AG04449 (cell line): Measurements from ENCODE around the gene RTN4R.

Source experiments
- CTCF ChIA-PET: fragments of 350-600 bp; formaldehyde crosslinking; extraction: SDS; loops from one replicate; lab custom pipeline; 2021; ENCODE audit warnings: antibody characterized with exemption; lab: Yijun Ruan, JAX
- POLR2A ChIA-PET: fragments of 400-600, 350-600 bp; formaldehyde crosslinking; extraction: SDS; loops from one replicate; lab custom pipeline; 2020; ENCODE audit warnings: antibody characterized with exemption, inconsistent platforms; lab: Yijun Ruan, JAX
- DNase-seq: peaks from one replicate; pipeline ENCODE4 v3.0.0-alpha.2; 2010; ENCODE audit warnings: low read depth, low spot score
- H3K4me3 ChIP-seq: 2 replicates; pipeline ENCODE4 v1.5.1; 2011; ENCODE audit warnings: low read depth, mild to moderate bottlenecking, control low read depth, low read length
- TF ChIP-seq, protein P1 (sequence below): IDR thresholded peaks from one replicate; pipeline ENCODE4 v1.5.1; 2011; ENCODE audit warnings: mild to moderate bottlenecking, moderate library complexity, low read length, control low read depth, inconsistent platforms; ENCODE audit not compliant: insufficient read depth; ENCODE audit errors: missing control alignments

RTN4R gene

GRCh38 chr22:20297414-20298109, 29.4 kb upstream of the RTN4R start:
- CTCF ChIA-PET = no interaction called here
- DNase-seq = no peak
- no peak overlapping the region for H3K4me3 ChIP-seq
- POLR2A ChIA-PET = no interaction called here
- TF ChIP-seq, protein P1, sequence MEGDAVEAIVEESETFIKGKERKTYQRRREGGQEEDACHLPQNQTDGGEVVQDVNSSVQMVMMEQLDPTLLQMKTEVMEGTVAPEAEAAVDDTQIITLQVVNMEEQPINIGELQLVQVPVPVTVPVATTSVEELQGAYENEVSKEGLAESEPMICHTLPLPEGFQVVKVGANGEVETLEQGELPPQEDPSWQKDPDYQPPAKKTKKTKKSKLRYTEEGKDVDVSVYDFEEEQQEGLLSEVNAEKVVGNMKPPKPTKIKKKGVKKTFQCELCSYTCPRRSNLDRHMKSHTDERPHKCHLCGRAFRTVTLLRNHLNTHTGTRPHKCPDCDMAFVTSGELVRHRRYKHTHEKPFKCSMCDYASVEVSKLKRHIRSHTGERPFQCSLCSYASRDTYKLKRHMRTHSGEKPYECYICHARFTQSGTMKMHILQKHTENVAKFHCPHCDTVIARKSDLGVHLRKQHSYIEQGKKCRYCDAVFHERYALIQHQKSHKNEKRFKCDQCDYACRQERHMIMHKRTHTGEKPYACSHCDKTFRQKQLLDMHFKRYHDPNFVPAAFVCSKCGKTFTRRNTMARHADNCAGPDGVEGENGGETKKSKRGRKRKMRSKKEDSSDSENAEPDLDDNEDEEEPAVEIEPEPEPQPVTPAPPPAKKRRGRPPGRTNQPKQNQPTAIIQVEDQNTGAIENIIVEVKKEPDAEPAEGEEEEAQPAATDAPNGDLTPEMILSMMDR = no peak

DNA sequence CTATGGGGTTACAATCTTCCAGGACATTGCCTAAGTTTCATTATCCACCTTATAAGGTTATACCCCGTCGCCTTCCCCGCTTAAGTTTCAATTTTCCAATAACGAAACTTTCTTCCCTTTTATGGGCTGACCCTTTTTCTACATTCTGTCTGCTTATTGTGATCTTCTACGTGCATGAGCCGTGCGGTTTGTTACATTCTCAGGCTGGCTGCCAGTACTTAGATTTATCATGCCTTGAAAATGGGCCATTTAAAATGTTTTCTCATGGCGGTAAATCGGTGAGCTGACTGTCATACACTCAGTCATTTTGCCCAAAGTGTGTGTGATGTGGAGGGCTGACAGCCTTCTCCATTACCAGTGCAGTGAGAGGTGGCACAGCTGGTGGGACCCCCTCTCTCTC, 28.5 kb upstream of the RTN4R start:
- POLR2A ChIA-PET = no interaction called here
- DNase-seq = no peak
- TF ChIP-seq, protein P1 = no peak
- H3K4me3 ChIP-seq = no peak overlapping the region
- CTCF ChIA-PET = interaction anchor here (1.8 to 2.3 kb wide), 3 partner anchors 12 to 139 kb away, joined by 3 to 18 read pairs (median 9); no protein-coding TSS in a partner anchor

DNA sequence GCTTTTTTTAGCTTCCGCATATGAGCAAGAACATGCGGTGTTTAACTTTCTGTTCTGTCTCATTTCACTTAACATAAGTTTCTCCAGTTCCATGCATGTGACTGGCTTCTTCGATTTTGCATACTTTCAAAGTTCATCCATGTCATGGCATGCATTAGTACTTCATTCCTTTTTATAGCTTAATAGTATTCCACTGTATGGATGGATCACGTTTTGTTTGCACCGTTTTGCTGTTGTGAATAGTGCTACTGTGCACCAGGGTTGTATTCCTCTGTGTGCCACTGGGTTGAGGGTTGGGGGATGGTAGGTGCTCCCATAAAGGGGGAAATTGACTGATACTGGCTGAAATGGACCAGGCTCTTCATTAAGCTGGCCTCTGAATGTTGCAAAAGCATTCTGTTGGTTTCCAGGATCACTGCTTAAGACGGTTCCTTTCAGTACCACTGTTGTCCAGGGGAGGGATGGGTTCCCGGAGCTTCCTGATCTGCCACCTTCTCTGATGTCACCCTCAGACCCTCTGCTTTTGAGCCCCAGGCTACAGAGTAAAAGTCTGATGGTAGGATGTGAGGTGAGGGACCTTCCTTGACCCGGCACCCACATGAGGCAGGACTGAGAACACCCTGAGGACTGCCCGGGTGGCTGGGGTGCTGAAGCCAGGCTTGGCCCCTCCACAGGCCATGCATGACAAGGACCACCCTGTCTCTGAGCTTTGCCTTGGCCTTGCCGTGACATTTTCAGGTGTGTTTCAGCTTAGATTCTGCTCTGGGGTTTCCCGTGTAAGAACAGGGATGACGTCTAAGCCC, 27.3 kb upstream of the RTN4R start:
- ChIA-PET POLR2A (no interaction called here), CTCF (interaction anchor here (0.7 to 2.3 kb wide), 5 partner anchors 9 to 138 kb away, joined by 3 to 18 read pairs (median 3); no protein-coding TSS in a partner anchor)
- TF ChIP-seq, protein P1 = no peak
- no peak overlapping the region for H3K4me3 ChIP-seq
- DNase-seq = no peak

DNA sequence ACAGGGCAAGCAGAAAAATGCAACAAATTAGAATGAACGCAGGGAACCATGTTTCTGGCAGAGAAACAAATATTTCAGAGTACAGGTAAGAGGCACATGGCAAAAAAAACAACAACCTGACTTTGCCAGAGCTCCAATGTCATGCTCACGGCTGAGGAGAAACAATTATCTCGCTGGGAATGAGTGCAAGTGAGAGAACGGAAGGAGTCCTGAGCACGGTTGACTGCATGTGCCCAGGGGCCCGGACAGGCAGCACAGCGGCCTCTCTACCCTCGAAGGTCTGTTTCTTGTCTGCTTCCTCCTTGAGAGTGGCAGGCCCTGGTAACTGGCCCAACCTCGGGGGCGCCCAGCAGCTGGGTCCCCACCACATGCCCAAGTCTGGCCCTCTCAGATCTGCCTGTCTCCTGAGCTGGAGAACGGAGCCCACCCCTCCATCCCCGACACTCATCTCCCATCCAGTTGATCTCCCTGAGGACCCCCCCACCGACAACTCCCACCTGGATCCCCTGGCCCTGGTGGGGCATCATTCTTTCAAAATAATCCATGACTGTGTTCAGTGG, 24.6 kb upstream of the RTN4R start:
- ChIA-PET CTCF (interaction anchor here (0.9 to 4.7 kb wide), 4 partner anchors 8 to 136 kb away, joined by 3 to 26 read pairs (median 6); partner anchors contain the start of gene DGCR6L), POLR2A (no interaction called here)
- no peak for DNase-seq
- no peak overlapping the region for H3K4me3 ChIP-seq
- TF ChIP-seq, protein P1 = no peak

- H3K4me3 ChIP-seq = no peak overlapping the region
- POLR2A ChIA-PET = no interaction called here
- TF ChIP-seq, protein P1 = no peak
- DNase-seq = no peak
- CTCF ChIA-PET = interaction anchor here (0.7 to 4.7 kb wide), 4 partner anchors 27 to 322 kb away, joined by 3 to 26 read pairs (median 6); partner anchors contain the start of gene DGCR6L
Observed at GRCh38 chr22:20292108-20292507, 24.0 kb upstream of the RTN4R start.
